Body of pancreas (tissue), 4 donors: ENCODE data around the gene PTPRF.

ENCODE experiments used
- POLR2A ChIP-seq, 3 donors: fragments of 450-650 bp; IDR thresholded peaks; one replicate each; pipeline ENCODE4 v1.6.1; 2016; ENCODE audit warnings: antibody characterized with exemption in 3 of 3, mild to moderate bottlenecking in 2 of 3
- TF ChIP-seq, protein P1 (sequence below), 7 experiments: fragments of 450-650 bp in 4 of 7; fragments of 200-600 bp in 3 of 7; sonication (generic) in 3 of 7; IDR thresholded peaks; one replicate each; pipeline ENCODE4 v1.5.1; 2016 to 2019; ENCODE audit warnings: antibody characterized with exemption in 7 of 7

DNA sequence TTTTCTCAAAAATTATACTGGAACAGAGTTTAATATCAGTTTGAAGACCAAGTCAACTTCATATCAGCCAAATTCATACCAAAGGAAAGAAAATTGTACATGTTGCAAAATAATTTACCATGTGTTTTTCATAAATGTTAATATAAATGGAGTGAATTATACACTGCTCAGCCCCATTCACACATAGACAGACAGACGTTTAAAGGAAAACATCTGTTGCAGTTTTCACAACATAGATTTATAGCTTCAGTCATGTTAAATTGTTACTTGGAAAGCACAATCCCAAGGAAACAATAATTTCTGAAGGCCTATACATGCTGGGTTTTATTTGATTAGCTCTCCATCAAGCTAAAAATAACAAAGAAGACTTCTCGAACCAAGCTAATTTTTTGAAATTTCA, 49.2 kb upstream of the PTPRF start:
- TF ChIP-seq, protein P1, sequence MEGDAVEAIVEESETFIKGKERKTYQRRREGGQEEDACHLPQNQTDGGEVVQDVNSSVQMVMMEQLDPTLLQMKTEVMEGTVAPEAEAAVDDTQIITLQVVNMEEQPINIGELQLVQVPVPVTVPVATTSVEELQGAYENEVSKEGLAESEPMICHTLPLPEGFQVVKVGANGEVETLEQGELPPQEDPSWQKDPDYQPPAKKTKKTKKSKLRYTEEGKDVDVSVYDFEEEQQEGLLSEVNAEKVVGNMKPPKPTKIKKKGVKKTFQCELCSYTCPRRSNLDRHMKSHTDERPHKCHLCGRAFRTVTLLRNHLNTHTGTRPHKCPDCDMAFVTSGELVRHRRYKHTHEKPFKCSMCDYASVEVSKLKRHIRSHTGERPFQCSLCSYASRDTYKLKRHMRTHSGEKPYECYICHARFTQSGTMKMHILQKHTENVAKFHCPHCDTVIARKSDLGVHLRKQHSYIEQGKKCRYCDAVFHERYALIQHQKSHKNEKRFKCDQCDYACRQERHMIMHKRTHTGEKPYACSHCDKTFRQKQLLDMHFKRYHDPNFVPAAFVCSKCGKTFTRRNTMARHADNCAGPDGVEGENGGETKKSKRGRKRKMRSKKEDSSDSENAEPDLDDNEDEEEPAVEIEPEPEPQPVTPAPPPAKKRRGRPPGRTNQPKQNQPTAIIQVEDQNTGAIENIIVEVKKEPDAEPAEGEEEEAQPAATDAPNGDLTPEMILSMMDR (IDR thresholded peaks at IDR 0.05) = no peak
- no peak for TF ChIP-seq POLR2A (IDR thresholded peaks at IDR 0.05)
